Psoas muscle (tissue), 8 donors: ENCODE results near the gene MSANTD2. TPM values are rescaled to one million over a fixed set of nuclear protein-coding genes. Genes with fewer than 3 reads are reported as not detected.
A peak's percentile ranks its signal among the peaks of the same experiment; 100 is the strongest.

Experiments
- ATAC-seq, 4 donors: fragments of 200-7000 bp; cut with Tn5 transposase; one replicate each; pipeline ENCODE4 v1.9.1; 2020; ENCODE audit warnings: moderate library complexity in 3 of 4, mild to moderate bottlenecking in 2 of 4
- DNase-seq, 2 donors: peaks; one replicate each; pipeline ENCODE4 v3.0.0-alpha.2; 2020
- H3K27ac ChIP-seq: fragments of 200-600 bp; one replicate; pipeline ENCODE4 v1.8.0; 2022
- H3K27me3 ChIP-seq, 3 donors: fragments of 200-600 bp in 1 of 3; one replicate each; pipeline versions ENCODE4 v1.6.1 to v1.8.0; 2013 to 2022; ENCODE audit warnings: low read length in 2 of 3, mild to moderate bottlenecking in 2 of 3, moderate library complexity in 1 of 3; ENCODE audit not compliant: insufficient read depth in 3 of 3
- H3K36me3 ChIP-seq, 2 donors: fragments of 200-600 bp in 1 of 2; one replicate each; pipeline versions ENCODE4 v1.6.1 to v1.8.0; 2013 to 2022; ENCODE audit warnings: low read depth in 1 of 2, mild to moderate bottlenecking in 1 of 2, moderate library complexity in 1 of 2; ENCODE audit not compliant: insufficient read depth in 1 of 2
- H3K4me1 ChIP-seq: fragments of 200-600 bp; one replicate; pipeline ENCODE4 v1.8.0; 2022
- H3K4me3 ChIP-seq: fragments of 200-600 bp; one replicate; pipeline ENCODE4 v1.8.0; 2022; ENCODE audit warnings: mild to moderate bottlenecking
- H3K9me3 ChIP-seq: fragments of 200-600 bp; one replicate; pipeline ENCODE4 v1.8.0; 2022
- CTCF ChIP-seq: fragments of 200-600 bp; IDR thresholded peaks from one replicate; pipeline ENCODE4 v1.8.0; 2022; ENCODE audit warnings: antibody characterized with exemption
- WGBS, 3 donors: extraction: QIAGEN DNeasy Blood & Tissue Kit; methylation state at CpG; one replicate each; pipeline versions ENCODE4 v1.1.6 to v1.1.7; 2013; 5-methylcytosine and 5-hydroxymethylcytosine counted together
- intact Hi-C, 2 donors: fragments of 100-400 bp; cut with DNase I; formaldehyde crosslinking; loops; one replicate each; pipeline versions ENCODE4 v1.11.0 to v1.14.2; 2022
- polyA plus RNA-seq, 3 donors: library from polyadenylated mRNA; stranded (reverse); fragments of 200-250 nt; gene quantifications; one replicate each; pipeline ENCODE4 v1.2.3, GENCODE V29; 2013
- total RNA-seq, 4 donors: library from RNA; stranded (reverse); fragmentation: NEBNext Ultra II Directional in 2 of 4; extraction: Animal tissue kit (Norgen Biotek cat#: 25700) in 2 of 4; gene quantifications; one replicate each; pipeline versions ENCODE4 v1.2.1 to v1.2.4, GENCODE V29; 2021 to 2023
- donor health status: healthy with polysubstance abuse.
- donor health status: DM: no; HTN: no; CAD: no; lungs with moderate emphysema.
- donor health status: Bipolar disorder and iron deficiency.
- donor health status: healthy.
- donor health status: DM: yes; HTN: yes; CAD: no.
- donor health status: DM: no; HTN: no; CAD: no.
- donor health status: DM: no; HTN: no; CAD: no.
- donor health status: DM: yes; HTN: yes; CAD: no.

The MSANTD2 gene
- total and polyA plus RNA-seq, 7 donors, result 2.8 to 5.4 (median 4.0) TPM

GRCh38 chr11:124751391-124751740, 48.8 kb downstream of the MSANTD2 start:
- Histone ChIP-seq H3K4me1 (peaks cover 7% of the 10 kb centered on the region), H3K4me3 (no peak overlapping the region), H3K27me3 (peaks cover 0 to 43% (median 13%) of the 10 kb centered on the region in 3 donors), H3K9me3 (no peaks in the 10 kb centered on the region), H3K27ac (no peak overlapping the region), H3K36me3 (peaks cover 0 to 6% of the 10 kb centered on the region in 2 donors)
- 40 to 59% (median 42%) methylated on average over 11 of the region's 11 CpGs for WGBS, 3 donors
- ATAC-seq, result no peak
- no peak for TF ChIP-seq CTCF
- no peak for DNase-seq
- intact Hi-C loops, result no loop called here

- DNase-seq (no peak), ATAC-seq (no peak)
- peaks cover 12% of the 10 kb centered on the region for H3K4me1 ChIP-seq
- intact Hi-C loops, result no loop called here
- no peak overlapping the region for H3K4me3 ChIP-seq
- 62 to 76% (median 72%) methylated on average over 1 of the region's 1 CpG for WGBS, 3 donors
- no peak overlapping the region for H3K27ac ChIP-seq
- peaks cover 0 to 6% of the 10 kb centered on the region in 2 donors for H3K36me3 ChIP-seq
- peaks cover 0 to 57% (median 20%) of the 10 kb centered on the region in 3 donors for H3K27me3 ChIP-seq
- no peak for TF ChIP-seq CTCF
- no peaks in the 10 kb centered on the region for H3K9me3 ChIP-seq
Measured at GRCh38 chr11:124749912-124750311, 50.3 kb downstream of the MSANTD2 start.

- H3K4me1 ChIP-seq, result peaks cover 12% of the 10 kb centered on the region
- no peak for TF ChIP-seq CTCF
- intact Hi-C loops, result no loop called here
Measured at GRCh38 chr11:124748481-124749343, 51.5 kb downstream of the MSANTD2 start.

GRCh38 chr11:124748100-124748418, 52.1 kb downstream of the MSANTD2 start:
- peaks cover 0 to under 1% of the 10 kb centered on the region in 2 donors for H3K36me3 ChIP-seq
- no peak overlapping the region for H3K4me3 ChIP-seq
- no peak for ATAC-seq
- no peak for TF ChIP-seq CTCF
- 44 to 57% (median 54%) methylated on average over 7 of the region's 7 CpGs for WGBS, 3 donors
- intact Hi-C loops, result no loop called here
- peaks cover 12% of the 10 kb centered on the region for H3K4me1 ChIP-seq
- DNase-seq, result no peak
- no peaks in the 10 kb centered on the region for H3K9me3 ChIP-seq
- H3K27ac ChIP-seq, result no peak overlapping the region
- peaks cover 0 to 72% (median 21%) of the 10 kb centered on the region in 3 donors for H3K27me3 ChIP-seq

More at GRCh38 chr11:124748481-124749343, 51.5 kb downstream of the MSANTD2 start:
- no peak overlapping the region for H3K27ac ChIP-seq
- WGBS, 3 donors, result 38 to 44% (median 41%) methylated on average over 12 of the region's 12 CpGs
- peaks cover 0 to 6% of the 10 kb centered on the region in 2 donors for H3K36me3 ChIP-seq
- H3K4me3 ChIP-seq, result no peak overlapping the region
- H3K9me3 ChIP-seq, result no peaks in the 10 kb centered on the region
- H3K27me3 ChIP-seq, result peaks cover 0 to 69% (median 21%) of the 10 kb centered on the region in 3 donors
- ATAC-seq (peak in 1 of 4 donors; percentile 29), DNase-seq (no peak)
